SU-DHL-6 (cell line): ENCODE data around the gene TBCK.

Source experiments
- H2AFZ ChIP-seq: fragments of 200-600 bp; sonication (generic); 2 replicates; pipeline ENCODE4 v1.6.1; 2014; ENCODE audit warnings: low read depth, mild to moderate bottlenecking, moderate library complexity, mixed read lengths, antibody characterized with exemption, low read length; ENCODE audit not compliant: severe bottlenecking
- H3F3A ChIP-seq: fragments of 200-600 bp; shearing (Covaris generic); 2 replicates; pipeline ENCODE4 v1.6.0; 2016; ENCODE audit warnings: antibody characterized with exemption, mild to moderate bottlenecking; ENCODE audit not compliant: insufficient read depth
- H3K27ac ChIP-seq: fragments of 200-600 bp; sonication (generic); 2 replicates; pipeline ENCODE4 v1.5.1; 2016; ENCODE audit warnings: low read depth, mild to moderate bottlenecking, low read length, moderate library complexity, mixed read lengths
- H3K27me3 ChIP-seq: fragments of 200-600 bp; sonication (generic), shearing (Covaris generic); 2 replicates; pipeline ENCODE4 v1.6.0; 2014; ENCODE audit warnings: mild to moderate bottlenecking, low read length
- H3K36me3 ChIP-seq: fragments of 200-600 bp; sonication (generic); 2 replicates; pipeline ENCODE4 v1.6.1; 2014; ENCODE audit warnings: mild to moderate bottlenecking, low read length, mixed read lengths
- H3K4me2 ChIP-seq: fragments of 300-600, 200-600 bp; shearing (Covaris generic), sonication (generic); 2 replicates; pipeline ENCODE4 v1.6.0; 2014; ENCODE audit warnings: low read length, low read depth, mild to moderate bottlenecking; ENCODE audit not compliant: poor library complexity, severe bottlenecking
- H3K4me3 ChIP-seq: fragments of 200-600 bp; sonication (generic); 2 replicates; pipeline ENCODE4 v1.5.1; 2014; ENCODE audit warnings: antibody characterized with exemption, low read length, mild to moderate bottlenecking, mixed read lengths; ENCODE audit not compliant: insufficient read depth, poor library complexity, severe bottlenecking
- H3K79me2 ChIP-seq: fragments of 200-600 bp; sonication (generic); 2 replicates; pipeline ENCODE4 v1.6.1; 2014; ENCODE audit warnings: mild to moderate bottlenecking, low read length, moderate library complexity; ENCODE audit not compliant: insufficient read depth
- H3K9ac ChIP-seq: fragments of 200-600 bp; sonication (generic); 2 replicates; pipeline ENCODE4 v1.7.0; 2014; ENCODE audit warnings: mild to moderate bottlenecking, low read length
- H3K9me2 ChIP-seq: fragments of 200-600 bp; sonication (generic); replicated peaks from 2 replicates; pipeline ENCODE4 v1.6.1; 2014; ENCODE audit warnings: low read length; ENCODE audit not compliant: insufficient read depth
- H3K9me3 ChIP-seq: fragments of 200-600 bp; sonication (generic); 2 replicates; pipeline ENCODE4 v1.6.1; 2014; ENCODE audit warnings: low read length, mixed read lengths; ENCODE audit not compliant: insufficient read depth
- H4K20me1 ChIP-seq: fragments of 200-600 bp; sonication (generic); 2 replicates; pipeline ENCODE4 v1.6.1; 2014; ENCODE audit warnings: low read depth, mild to moderate bottlenecking, antibody characterized with exemption, low read length, moderate library complexity, mixed read lengths
- EZH2phosphoT487 ChIP-seq: fragments of 200-600 bp; sonication (generic), shearing (Covaris generic); conservative IDR thresholded peaks from 2 replicates; pipeline ENCODE4 v1.6.1; 2018; ENCODE audit warnings: mild to moderate bottlenecking, antibody characterized with exemption, low read length, moderate library complexity, mixed read lengths
- TF ChIP-seq, protein P1 (sequence below): fragments of 200-600 bp; sonication (generic); IDR thresholded peaks from one replicate; pipeline ENCODE4 v1.5.1; 2017; ENCODE audit warnings: antibody characterized with exemption, mild to moderate bottlenecking, low read length, moderate library complexity; ENCODE audit not compliant: insufficient read depth, poor library complexity, severe bottlenecking

The TBCK gene

DNA sequence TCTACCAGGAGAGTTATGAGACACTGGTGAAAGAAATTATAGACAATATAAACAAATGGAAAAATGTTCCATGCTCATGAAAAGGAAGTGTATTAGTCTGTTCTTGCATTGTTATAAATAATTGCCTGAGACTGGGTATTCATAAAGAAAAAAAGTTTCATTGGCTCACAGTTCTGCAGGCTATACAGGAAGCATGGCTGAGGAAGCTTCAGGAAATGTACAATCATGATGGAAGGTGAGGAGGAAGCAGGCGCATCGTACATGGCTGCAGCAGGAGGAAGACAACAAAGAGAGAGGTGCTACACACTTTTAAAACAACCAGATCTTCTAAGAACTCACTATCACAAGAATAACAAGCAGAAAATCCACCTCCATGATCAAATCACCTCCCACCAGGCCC is 236.4 kb downstream of the TBCK start:
- H3K27ac ChIP-seq, result no peak overlapping the region
- no peak overlapping the region for H2AFZ ChIP-seq
- no peak overlapping the region for H3K9ac ChIP-seq
- TF ChIP-seq, protein P1, sequence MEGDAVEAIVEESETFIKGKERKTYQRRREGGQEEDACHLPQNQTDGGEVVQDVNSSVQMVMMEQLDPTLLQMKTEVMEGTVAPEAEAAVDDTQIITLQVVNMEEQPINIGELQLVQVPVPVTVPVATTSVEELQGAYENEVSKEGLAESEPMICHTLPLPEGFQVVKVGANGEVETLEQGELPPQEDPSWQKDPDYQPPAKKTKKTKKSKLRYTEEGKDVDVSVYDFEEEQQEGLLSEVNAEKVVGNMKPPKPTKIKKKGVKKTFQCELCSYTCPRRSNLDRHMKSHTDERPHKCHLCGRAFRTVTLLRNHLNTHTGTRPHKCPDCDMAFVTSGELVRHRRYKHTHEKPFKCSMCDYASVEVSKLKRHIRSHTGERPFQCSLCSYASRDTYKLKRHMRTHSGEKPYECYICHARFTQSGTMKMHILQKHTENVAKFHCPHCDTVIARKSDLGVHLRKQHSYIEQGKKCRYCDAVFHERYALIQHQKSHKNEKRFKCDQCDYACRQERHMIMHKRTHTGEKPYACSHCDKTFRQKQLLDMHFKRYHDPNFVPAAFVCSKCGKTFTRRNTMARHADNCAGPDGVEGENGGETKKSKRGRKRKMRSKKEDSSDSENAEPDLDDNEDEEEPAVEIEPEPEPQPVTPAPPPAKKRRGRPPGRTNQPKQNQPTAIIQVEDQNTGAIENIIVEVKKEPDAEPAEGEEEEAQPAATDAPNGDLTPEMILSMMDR, result no peak
- TF ChIP-seq EZH2phosphoT487, result no peak
- H3K36me3 ChIP-seq, result no peaks in the 10 kb centered on the region
- no peaks in the 10 kb centered on the region for H3K9me3 ChIP-seq
- H3K9me2 ChIP-seq, result no peaks in the 10 kb centered on the region
- no peak overlapping the region for H3K4me3 ChIP-seq
- H4K20me1 ChIP-seq, result no peaks in the 10 kb centered on the region
- H3F3A ChIP-seq, result no peaks in the 10 kb centered on the region
- H3K27me3 ChIP-seq, result no peaks in the 10 kb centered on the region
- no peak overlapping the region for H3K4me2 ChIP-seq
- H3K79me2 ChIP-seq, result no peaks in the 10 kb centered on the region

DNA sequence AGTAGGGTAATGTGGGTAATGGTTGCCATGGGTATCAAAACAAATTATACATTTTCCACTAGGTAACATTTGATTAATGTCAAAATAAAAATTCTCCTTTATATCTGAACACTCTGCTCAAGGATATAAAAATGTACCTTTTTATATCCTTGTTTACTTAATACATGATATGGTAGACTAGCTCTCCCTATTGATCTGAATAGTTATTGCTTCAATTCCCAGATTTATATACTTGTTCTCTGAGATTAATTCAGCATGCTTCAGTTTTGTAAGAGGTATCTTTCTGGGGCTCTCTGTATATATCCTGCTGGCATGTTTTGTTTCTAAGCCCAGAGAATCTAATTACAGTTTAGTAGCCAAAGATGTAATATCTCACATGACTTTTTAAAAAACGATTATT is 251.0 kb downstream of the TBCK start:
- no peaks in the 10 kb centered on the region for H4K20me1 ChIP-seq
- H3K4me3 ChIP-seq, result no peak overlapping the region
- H3K27me3 ChIP-seq, result no peaks in the 10 kb centered on the region

DNA sequence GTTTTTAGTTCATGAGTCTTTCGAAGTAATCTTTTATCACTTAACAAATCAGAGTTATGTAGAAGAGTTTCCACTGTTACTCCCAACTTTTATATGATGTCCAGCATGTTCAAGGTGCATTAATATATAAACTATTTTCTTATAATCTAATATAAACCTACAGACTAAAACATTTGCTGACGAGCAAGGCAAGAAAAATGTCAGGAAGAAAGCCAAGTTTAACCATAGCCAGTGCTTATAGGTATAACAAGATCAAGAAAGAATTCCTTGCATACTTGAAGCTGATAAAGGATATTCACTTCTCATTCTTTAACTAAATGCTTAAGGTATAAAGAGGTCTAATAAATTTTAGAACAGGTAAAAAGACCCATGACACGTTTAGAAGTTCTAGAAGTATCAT is 253.0 kb downstream of the TBCK start:
- Histone ChIP-seq H3K4me2 (no peak overlapping the region), H2AFZ (no peak overlapping the region), H3K9ac (no peak overlapping the region), H4K20me1 (no peaks in the 10 kb centered on the region), H3K4me3 (no peak overlapping the region), H3K36me3 (no peaks in the 10 kb centered on the region), H3K27me3 (no peaks in the 10 kb centered on the region), H3F3A (no peaks in the 10 kb centered on the region), H3K79me2 (no peaks in the 10 kb centered on the region), H3K27ac (no peak overlapping the region), H3K9me2 (no peaks in the 10 kb centered on the region), H3K9me3 (no peaks in the 10 kb centered on the region)
- TF ChIP-seq EZH2phosphoT487, result no peak
- TF ChIP-seq, protein P1, result no peak

More for the DNA sequence above, 251.0 kb downstream of the TBCK start:
- TF ChIP-seq EZH2phosphoT487, result no peak
- TF ChIP-seq, protein P1, result no peak
- H3K79me2 ChIP-seq, result no peaks in the 10 kb centered on the region
- no peaks in the 10 kb centered on the region for H3F3A ChIP-seq
- H3K9me2 ChIP-seq, result no peaks in the 10 kb centered on the region
- H2AFZ ChIP-seq, result no peak overlapping the region
- no peaks in the 10 kb centered on the region for H3K9me3 ChIP-seq
- H3K9ac ChIP-seq, result no peak overlapping the region
- H3K4me2 ChIP-seq, result no peak overlapping the region
- no peak overlapping the region for H3K27ac ChIP-seq
- no peaks in the 10 kb centered on the region for H3K36me3 ChIP-seq
